Measurements from ENCODE around the gene SEZ6. TPM values are rescaled to one million over a fixed set of nuclear protein-coding genes. Genes with fewer than 3 reads are reported as not detected.

The SEZ6 gene
- total RNA-seq, 1 experiment from 2014 or later, result 2.6 TPM

GRCh38 chr17:28986714-28987655 lies 18.8 kb downstream of the SEZ6 start:
- CTCF ChIA-PET, result no interaction called here
- BruUV-seq (replicated peaks), result no TSS peak
- Histone ChIP-seq H3K4me1 (ENCODE audit: insufficient read depth, low read length, poor library complexity, severe bottlenecking) (peaks cover 56% of the 10 kb centered on the region), H3K4me3 (ENCODE audit: low read depth, low read length, poor library complexity, severe bottlenecking) (no peak overlapping the region), H3K27me3 (replicated peaks; ENCODE audit: insufficient read depth, low read depth, low read length, poor library complexity) (no peaks in the 10 kb centered on the region), H3K9me3 (ENCODE audit: low read depth, low read length, poor library complexity, severe bottlenecking) (no peaks in the 10 kb centered on the region), H3K36me3 (ENCODE audit: insufficient read depth, low read length, poor library complexity, severe bottlenecking) (no peaks in the 10 kb centered on the region), H3K27ac (ENCODE audit: low read depth, low read length, poor library complexity, severe bottlenecking) (peak overlapping the region; percentile 15)
- no peak for DNase-seq (ENCODE audit: low spot score)
- TF ChIP-seq EZH2 (IDR thresholded peaks at IDR 0.05; ENCODE audit: borderline replicate concordance, low read depth, low read length, poor library complexity, severe bottlenecking) (no peak), CTCF (conservative IDR thresholded peaks at IDR 0.05; ENCODE audit: low read depth, low read length) (no peak)
- POLR2A ChIA-PET (ENCODE audit: low non-redundant PET), result no interaction called here
- intact Hi-C loops (cut with micrococcal nuclease; ENCODE audit: unreplicated experiment), result no loop called here

GRCh38 chr17:28985950-28986713 lies 19.7 kb downstream of the SEZ6 start:
- peak overlapping the region; percentile 5 for H3K4me3 ChIP-seq (ENCODE audit: low read depth, low read length, poor library complexity, severe bottlenecking)
- DNase-seq (ENCODE audit: low spot score), result peak; percentile 59
- intact Hi-C loops (cut with micrococcal nuclease; ENCODE audit: unreplicated experiment), result no loop called here
- no peaks in the 10 kb centered on the region for H3K27me3 ChIP-seq (replicated peaks; ENCODE audit: insufficient read depth, low read depth, low read length, poor library complexity)
- no peaks in the 10 kb centered on the region for H3K36me3 ChIP-seq (ENCODE audit: insufficient read depth, low read length, poor library complexity, severe bottlenecking)
- ChIA-PET CTCF (no interaction called here), POLR2A (ENCODE audit: low non-redundant PET) (no interaction called here)
- peak overlapping the region; percentile 15 for H3K27ac ChIP-seq (ENCODE audit: low read depth, low read length, poor library complexity, severe bottlenecking)
- BruUV-seq (replicated peaks), result no TSS peak
- no peaks in the 10 kb centered on the region for H3K9me3 ChIP-seq (ENCODE audit: low read depth, low read length, poor library complexity, severe bottlenecking)
- TF ChIP-seq CTCF (conservative IDR thresholded peaks at IDR 0.05; ENCODE audit: low read depth, low read length) (no peak), EZH2 (IDR thresholded peaks at IDR 0.05; ENCODE audit: borderline replicate concordance, low read depth, low read length, poor library complexity, severe bottlenecking) (no peak)
- H3K4me1 ChIP-seq (ENCODE audit: insufficient read depth, low read length, poor library complexity, severe bottlenecking), result peaks cover 64% of the 10 kb centered on the region

- Histone ChIP-seq H3K4me3 (ENCODE audit: low read depth, low read length, poor library complexity, severe bottlenecking) (no peak overlapping the region), H3K4me1 (ENCODE audit: insufficient read depth, low read length, poor library complexity, severe bottlenecking) (peaks cover 62% of the 10 kb centered on the region), H3K36me3 (ENCODE audit: insufficient read depth, low read length, poor library complexity, severe bottlenecking) (no peaks in the 10 kb centered on the region), H3K27me3 (replicated peaks; ENCODE audit: insufficient read depth, low read depth, low read length, poor library complexity) (no peaks in the 10 kb centered on the region), H3K27ac (ENCODE audit: low read depth, low read length, poor library complexity, severe bottlenecking) (peak overlapping the region; percentile 96), H3K9me3 (ENCODE audit: low read depth, low read length, poor library complexity, severe bottlenecking) (no peaks in the 10 kb centered on the region)
- peak; percentile 67 for DNase-seq (ENCODE audit: low spot score)
- no TSS peak for BruUV-seq (replicated peaks)
- intact Hi-C loops (cut with micrococcal nuclease; ENCODE audit: unreplicated experiment), result loop anchor here (5.0 kb wide), 1 partner anchor 59 kb away; the partner anchor contains the start of gene PIPOX
- ChIA-PET POLR2A (ENCODE audit: low non-redundant PET) (interaction anchor here (0.6 kb wide), 1 partner anchor 148 kb away, joined by 17 read pairs; no protein-coding TSS in a partner anchor), CTCF (interaction anchor here (0.5 to 2.0 kb wide), 3 partner anchors 130 to 257 kb away, joined by 4 to 8 read pairs (median 7); no protein-coding TSS in a partner anchor)
- no peak for TF ChIP-seq EZH2 (IDR thresholded peaks at IDR 0.05; ENCODE audit: borderline replicate concordance, low read depth, low read length, poor library complexity, severe bottlenecking)
- TF ChIP-seq CTCF (conservative IDR thresholded peaks at IDR 0.05; ENCODE audit: low read depth, low read length), result 0 out of 2 replicates have a peak, but pooled peaks have one; percentile 9
These were observed 22.3 kb downstream of the SEZ6 start for GRCh38 chr17:28983286-28984230.
